ENCODE results near the gene AATK. TPM values are rescaled to one million over a fixed set of nuclear protein-coding genes. Genes with fewer than 3 reads are reported as not detected.
A peak's percentile ranks its signal among the peaks of the same experiment; 100 is the strongest.

Gene AATK
- total and polyA plus RNA-seq, 2 of the 13 experiments (the other 11 are each of a cell fraction or from before 2014, with no cell fraction given) = 2.9 to 8.4 TPM

DNA sequence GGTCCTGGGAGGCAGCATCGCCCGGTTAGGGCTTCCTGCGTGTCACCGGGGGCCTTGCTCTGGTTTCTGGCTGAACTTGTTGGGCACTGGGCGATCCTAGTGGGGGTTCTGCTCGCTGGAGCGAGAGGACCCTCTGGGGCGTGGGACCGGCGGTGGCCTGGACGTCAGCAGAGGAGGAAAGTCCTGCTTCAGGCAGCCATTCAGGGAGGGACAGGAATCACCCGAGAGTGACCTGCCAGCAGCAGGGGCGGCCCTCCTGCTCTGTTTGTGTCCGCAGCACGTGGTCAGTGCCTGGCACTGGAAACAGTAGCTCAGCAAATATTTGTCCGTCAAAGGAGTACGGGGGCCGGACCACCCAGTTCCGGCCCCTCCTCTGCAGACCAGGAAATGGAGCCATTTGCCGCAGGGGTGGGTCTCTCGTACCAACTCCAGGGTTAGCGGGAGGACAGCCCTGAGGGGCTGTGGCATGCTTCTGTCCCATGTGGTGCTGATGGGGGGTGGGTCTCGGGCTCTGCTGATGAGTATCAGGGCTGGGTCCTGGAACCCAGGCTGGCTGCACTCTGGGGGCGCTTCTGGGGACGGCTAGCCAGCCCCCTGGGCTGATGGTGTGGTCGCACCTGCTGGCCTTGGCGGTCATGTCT is 82.8 kb downstream of the AATK start (continued):
- TF ChIP-seq, protein P1, sequence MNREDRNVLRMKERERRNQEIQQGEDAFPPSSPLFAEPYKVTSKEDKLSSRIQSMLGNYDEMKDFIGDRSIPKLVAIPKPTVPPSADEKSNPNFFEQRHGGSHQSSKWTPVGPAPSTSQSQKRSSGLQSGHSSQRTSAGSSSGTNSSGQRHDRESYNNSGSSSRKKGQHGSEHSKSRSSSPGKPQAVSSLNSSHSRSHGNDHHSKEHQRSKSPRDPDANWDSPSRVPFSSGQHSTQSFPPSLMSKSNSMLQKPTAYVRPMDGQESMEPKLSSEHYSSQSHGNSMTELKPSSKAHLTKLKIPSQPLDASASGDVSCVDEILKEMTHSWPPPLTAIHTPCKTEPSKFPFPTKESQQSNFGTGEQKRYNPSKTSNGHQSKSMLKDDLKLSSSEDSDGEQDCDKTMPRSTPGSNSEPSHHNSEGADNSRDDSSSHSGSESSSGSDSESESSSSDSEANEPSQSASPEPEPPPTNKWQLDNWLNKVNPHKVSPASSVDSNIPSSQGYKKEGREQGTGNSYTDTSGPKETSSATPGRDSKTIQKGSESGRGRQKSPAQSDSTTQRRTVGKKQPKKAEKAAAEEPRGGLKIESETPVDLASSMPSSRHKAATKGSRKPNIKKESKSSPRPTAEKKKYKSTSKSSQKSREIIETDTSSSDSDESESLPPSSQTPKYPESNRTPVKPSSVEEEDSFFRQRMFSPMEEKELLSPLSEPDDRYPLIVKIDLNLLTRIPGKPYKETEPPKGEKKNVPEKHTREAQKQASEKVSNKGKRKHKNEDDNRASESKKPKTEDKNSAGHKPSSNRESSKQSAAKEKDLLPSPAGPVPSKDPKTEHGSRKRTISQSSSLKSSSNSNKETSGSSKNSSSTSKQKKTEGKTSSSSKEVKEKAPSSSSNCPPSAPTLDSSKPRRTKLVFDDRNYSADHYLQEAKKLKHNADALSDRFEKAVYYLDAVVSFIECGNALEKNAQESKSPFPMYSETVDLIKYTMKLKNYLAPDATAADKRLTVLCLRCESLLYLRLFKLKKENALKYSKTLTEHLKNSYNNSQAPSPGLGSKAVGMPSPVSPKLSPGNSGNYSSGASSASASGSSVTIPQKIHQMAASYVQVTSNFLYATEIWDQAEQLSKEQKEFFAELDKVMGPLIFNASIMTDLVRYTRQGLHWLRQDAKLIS (CRISPR knock-in tag; IDR thresholded peaks at IDR 0.05) = no peak
- TF ChIP-seq, protein P2, sequence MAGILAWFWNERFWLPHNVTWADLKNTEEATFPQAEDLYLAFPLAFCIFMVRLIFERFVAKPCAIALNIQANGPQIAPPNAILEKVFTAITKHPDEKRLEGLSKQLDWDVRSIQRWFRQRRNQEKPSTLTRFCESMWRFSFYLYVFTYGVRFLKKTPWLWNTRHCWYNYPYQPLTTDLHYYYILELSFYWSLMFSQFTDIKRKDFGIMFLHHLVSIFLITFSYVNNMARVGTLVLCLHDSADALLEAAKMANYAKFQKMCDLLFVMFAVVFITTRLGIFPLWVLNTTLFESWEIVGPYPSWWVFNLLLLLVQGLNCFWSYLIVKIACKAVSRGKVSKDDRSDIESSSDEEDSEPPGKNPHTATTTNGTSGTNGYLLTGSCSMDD (CRISPR knock-in tag; IDR thresholded peaks at IDR 0.05) = peak; percentile 72; the same call in 1 of the 2 replicates
- peak; percentile 89; the same call in 1 of the 2 replicates for TF ChIP-seq ZBTB3 (CRISPR knock-in tag; IDR thresholded peaks at IDR 0.05; ENCODE audit: borderline replicate concordance, low read depth)
- no peak for TF ChIP-seq WIZ (CRISPR knock-in tag; IDR thresholded peaks at IDR 0.05)
- no peak for TF ChIP-seq SRSF9 (IDR thresholded peaks at IDR 0.05; ENCODE audit: borderline replicate concordance, insufficient read depth, low read depth, low read length, poor library complexity, severe bottlenecking)
- TF ChIP-seq, protein P3, sequence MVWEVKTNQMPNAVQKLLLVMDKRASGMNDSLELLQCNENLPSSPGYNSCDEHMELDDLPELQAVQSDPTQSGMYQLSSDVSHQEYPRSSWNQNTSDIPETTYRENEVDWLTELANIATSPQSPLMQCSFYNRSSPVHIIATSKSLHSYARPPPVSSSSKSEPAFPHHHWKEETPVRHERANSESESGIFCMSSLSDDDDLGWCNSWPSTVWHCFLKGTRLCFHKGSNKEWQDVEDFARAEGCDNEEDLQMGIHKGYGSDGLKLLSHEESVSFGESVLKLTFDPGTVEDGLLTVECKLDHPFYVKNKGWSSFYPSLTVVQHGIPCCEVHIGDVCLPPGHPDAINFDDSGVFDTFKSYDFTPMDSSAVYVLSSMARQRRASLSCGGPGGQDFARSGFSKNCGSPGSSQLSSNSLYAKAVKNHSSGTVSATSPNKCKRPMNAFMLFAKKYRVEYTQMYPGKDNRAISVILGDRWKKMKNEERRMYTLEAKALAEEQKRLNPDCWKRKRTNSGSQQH (CRISPR knock-in tag; IDR thresholded peaks at IDR 0.05; ENCODE audit: low read depth) = peak; percentile 68; the same call in 1 of the 2 replicates
- TF ChIP-seq ZNF788 (CRISPR knock-in tag; IDR thresholded peaks at IDR 0.05; ENCODE audit: borderline replicate concordance) = peak; percentile 98; the same call in 1 of the 2 replicates
- no peak for TF ChIP-seq ARID2 (CRISPR knock-in tag; IDR thresholded peaks at IDR 0.05; ENCODE audit: borderline replicate concordance)
- TF ChIP-seq SOX5 (CRISPR knock-in tag; IDR thresholded peaks at IDR 0.05; ENCODE audit: borderline replicate concordance) = peak; percentile 85; the same call in 1 of the 2 replicates
- TF ChIP-seq, protein P4, sequence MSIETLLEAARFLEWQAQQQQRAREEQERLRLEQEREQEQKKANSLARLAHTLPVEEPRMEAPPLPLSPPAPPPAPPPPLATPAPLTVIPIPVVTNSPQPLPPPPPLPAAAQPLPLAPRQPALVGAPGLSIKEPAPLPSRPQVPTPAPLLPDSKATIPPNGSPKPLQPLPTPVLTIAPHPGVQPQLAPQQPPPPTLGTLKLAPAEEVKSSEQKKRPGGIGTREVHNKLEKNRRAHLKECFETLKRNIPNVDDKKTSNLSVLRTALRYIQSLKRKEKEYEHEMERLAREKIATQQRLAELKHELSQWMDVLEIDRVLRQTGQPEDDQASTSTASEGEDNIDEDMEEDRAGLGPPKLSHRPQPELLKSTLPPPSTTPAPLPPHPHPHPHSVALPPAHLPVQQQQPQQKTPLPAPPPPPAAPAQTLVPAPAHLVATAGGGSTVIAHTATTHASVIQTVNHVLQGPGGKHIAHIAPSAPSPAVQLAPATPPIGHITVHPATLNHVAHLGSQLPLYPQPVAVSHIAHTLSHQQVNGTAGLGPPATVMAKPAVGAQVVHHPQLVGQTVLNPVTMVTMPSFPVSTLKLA (IDR thresholded peaks at IDR 0.05) = peak; percentile 90
- TF ChIP-seq ZSCAN22 (CRISPR knock-in tag; IDR thresholded peaks at IDR 0.05) = peak; percentile 60; the same call in 1 of the 2 replicates
- TF ChIP-seq ZNF816 (CRISPR knock-in tag; IDR thresholded peaks at IDR 0.05; ENCODE audit: borderline replicate concordance) = peak; percentile 93; the same call in 1 of the 2 replicates
- peak; percentile 91 for TF ChIP-seq ZFP1 (CRISPR knock-in tag; IDR thresholded peaks at IDR 0.05)
- TF ChIP-seq, protein P5, sequence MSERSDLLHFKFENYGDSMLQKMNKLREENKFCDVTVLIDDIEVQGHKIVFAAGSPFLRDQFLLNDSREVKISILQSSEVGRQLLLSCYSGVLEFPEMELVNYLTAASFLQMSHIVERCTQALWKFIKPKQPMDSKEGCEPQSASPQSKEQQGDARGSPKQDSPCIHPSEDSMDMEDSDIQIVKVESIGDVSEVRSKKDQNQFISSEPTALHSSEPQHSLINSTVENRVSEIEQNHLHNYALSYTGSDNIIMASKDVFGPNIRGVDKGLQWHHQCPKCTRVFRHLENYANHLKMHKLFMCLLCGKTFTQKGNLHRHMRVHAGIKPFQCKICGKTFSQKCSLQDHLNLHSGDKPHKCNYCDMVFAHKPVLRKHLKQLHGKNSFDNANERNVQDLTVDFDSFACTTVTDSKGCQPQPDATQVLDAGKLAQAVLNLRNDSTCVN (CRISPR knock-in tag; IDR thresholded peaks at IDR 0.05; ENCODE audit: borderline replicate concordance) = peak; percentile 54
- TF ChIP-seq, protein P6, sequence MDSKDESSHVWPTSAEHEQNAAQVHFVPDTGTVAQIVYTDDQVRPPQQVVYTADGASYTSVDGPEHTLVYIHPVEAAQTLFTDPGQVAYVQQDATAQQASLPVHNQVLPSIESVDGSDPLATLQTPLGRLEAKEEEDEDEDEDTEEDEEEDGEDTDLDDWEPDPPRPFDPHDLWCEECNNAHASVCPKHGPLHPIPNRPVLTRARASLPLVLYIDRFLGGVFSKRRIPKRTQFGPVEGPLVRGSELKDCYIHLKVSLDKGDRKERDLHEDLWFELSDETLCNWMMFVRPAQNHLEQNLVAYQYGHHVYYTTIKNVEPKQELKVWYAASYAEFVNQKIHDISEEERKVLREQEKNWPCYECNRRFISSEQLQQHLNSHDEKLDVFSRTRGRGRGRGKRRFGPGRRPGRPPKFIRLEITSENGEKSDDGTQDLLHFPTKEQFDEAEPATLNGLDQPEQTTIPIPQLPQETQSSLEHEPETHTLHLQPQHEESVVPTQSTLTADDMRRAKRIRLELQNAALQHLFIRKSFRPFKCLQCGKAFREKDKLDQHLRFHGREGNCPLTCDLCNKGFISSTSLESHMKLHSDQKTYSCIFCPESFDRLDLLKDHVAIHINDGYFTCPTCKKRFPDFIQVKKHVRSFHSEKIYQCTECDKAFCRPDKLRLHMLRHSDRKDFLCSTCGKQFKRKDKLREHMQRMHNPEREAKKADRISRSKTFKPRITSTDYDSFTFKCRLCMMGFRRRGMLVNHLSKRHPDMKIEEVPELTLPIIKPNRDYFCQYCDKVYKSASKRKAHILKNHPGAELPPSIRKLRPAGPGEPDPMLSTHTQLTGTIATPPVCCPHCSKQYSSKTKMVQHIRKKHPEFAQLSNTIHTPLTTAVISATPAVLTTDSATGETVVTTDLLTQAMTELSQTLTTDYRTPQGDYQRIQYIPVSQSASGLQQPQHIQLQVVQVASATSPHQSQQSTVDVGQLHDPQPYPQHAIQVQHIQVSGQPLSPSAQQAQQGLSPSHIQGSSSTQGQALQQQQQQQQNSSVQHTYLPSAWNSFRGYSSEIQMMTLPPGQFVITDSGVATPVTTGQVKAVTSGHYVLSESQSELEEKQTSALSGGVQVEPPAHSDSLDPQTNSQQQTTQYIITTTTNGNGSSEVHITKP (CRISPR knock-in tag; IDR thresholded peaks at IDR 0.05; ENCODE audit: low read depth) = peak; percentile 94

Data from HepG2 (cell line).